B cell (primary cell): ENCODE results near the gene CAMTA1.

Source experiments
- EZH2 ChIP-seq: IDR thresholded peaks from 2 replicates; pipeline ENCODE4 v1.6.1; 2012; ENCODE audit warnings: borderline replicate concordance, low read depth, mild to moderate bottlenecking, moderate library complexity, low read length; ENCODE audit not compliant: insufficient read depth, poor library complexity, severe bottlenecking
- TF ChIP-seq, protein P1 (sequence below): fragments of 200-600 bp; IDR thresholded peaks from one replicate; pipeline ENCODE4 v1.8.0; 2022; ENCODE audit warnings: antibody characterized with exemption, mild to moderate bottlenecking

DNA sequence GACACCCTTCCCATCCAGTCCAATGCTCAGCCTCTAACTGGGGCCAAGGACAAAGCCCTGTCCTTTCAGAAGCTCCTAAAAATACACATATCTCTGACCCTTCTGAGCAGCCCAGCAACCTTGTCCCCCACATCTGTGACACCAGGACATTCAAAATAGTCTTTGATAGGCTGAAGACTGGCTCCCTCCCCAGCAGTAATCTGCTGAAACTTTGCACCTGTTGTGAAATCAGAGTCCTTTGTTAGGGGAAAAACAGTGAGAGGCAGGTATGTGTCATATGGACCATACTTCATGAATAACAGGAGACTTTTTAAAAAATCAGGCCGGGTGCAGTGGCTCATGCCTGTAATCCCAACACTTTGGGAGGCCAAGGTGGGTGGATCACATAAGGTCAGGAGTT lies 903.4 kb downstream of the CAMTA1 start:
- TF ChIP-seq, protein P1, sequence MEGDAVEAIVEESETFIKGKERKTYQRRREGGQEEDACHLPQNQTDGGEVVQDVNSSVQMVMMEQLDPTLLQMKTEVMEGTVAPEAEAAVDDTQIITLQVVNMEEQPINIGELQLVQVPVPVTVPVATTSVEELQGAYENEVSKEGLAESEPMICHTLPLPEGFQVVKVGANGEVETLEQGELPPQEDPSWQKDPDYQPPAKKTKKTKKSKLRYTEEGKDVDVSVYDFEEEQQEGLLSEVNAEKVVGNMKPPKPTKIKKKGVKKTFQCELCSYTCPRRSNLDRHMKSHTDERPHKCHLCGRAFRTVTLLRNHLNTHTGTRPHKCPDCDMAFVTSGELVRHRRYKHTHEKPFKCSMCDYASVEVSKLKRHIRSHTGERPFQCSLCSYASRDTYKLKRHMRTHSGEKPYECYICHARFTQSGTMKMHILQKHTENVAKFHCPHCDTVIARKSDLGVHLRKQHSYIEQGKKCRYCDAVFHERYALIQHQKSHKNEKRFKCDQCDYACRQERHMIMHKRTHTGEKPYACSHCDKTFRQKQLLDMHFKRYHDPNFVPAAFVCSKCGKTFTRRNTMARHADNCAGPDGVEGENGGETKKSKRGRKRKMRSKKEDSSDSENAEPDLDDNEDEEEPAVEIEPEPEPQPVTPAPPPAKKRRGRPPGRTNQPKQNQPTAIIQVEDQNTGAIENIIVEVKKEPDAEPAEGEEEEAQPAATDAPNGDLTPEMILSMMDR = no peak
- TF ChIP-seq EZH2 = no peak
